GM12892 (cell line): ENCODE data around the gene CENPW.

Source experiments
- POLR2A ChIP-seq: IDR thresholded peaks from 2 replicates; pipeline ENCODE4 v1.6.1; 2011; ENCODE audit warnings: low read depth, low read length, control low read depth
- POLR2AphosphoS5 ChIP-seq: IDR thresholded peaks from 2 replicates; pipeline ENCODE4 v1.6.1; 2011; ENCODE audit warnings: low read depth, low read length, control low read depth

GRCh38 chr6:126367849-126368248 is 27.9 kb downstream of the CENPW start:
- TF ChIP-seq POLR2A = no peak
- TF ChIP-seq POLR2AphosphoS5 = no peak
